HG02870 (cell line): ENCODE results near the gene HEATR9.
A peak's percentile ranks its signal among the peaks of the same experiment; 100 is the strongest.

ENCODE experiments used
- ATAC-seq: cut with Tn5 transposase; IDR thresholded peaks from one replicate; pipeline ENCODE4 v1.9.1; 2021; ENCODE audit warnings: mild to moderate bottlenecking, moderate library complexity; ENCODE audit not compliant: unreplicated experiment

Gene HEATR9

DNA sequence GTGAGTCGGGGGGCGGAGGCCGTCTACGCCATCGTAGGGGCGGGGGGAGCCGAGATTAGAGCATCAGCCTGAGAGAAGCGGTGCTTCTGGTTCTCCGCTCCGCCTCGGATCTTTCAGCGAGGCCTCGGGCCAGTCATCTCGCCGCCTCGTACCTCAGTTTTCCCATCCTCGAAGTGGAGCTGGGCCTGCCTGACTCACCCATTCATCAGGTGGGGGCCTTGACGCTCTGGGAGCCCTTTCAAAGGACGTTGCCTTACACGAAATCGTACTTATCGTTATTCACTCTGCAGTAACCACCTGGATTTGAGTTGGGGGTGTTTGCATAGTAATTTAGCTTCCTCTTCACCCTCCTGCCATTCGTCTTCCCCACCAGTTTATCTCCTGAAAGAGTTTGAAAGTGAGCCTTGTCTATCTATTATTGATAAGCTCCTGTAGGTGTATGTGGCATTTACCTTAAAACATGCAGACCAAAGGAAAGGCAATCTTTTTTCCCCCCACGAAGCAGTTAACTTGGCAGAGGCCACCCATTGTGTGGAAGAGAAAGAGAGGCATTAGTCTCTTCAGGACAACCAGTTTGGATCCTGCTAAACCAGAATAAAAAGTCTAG is 58.7 kb downstream of the HEATR9 start:
- no peak for ATAC-seq

DNA sequence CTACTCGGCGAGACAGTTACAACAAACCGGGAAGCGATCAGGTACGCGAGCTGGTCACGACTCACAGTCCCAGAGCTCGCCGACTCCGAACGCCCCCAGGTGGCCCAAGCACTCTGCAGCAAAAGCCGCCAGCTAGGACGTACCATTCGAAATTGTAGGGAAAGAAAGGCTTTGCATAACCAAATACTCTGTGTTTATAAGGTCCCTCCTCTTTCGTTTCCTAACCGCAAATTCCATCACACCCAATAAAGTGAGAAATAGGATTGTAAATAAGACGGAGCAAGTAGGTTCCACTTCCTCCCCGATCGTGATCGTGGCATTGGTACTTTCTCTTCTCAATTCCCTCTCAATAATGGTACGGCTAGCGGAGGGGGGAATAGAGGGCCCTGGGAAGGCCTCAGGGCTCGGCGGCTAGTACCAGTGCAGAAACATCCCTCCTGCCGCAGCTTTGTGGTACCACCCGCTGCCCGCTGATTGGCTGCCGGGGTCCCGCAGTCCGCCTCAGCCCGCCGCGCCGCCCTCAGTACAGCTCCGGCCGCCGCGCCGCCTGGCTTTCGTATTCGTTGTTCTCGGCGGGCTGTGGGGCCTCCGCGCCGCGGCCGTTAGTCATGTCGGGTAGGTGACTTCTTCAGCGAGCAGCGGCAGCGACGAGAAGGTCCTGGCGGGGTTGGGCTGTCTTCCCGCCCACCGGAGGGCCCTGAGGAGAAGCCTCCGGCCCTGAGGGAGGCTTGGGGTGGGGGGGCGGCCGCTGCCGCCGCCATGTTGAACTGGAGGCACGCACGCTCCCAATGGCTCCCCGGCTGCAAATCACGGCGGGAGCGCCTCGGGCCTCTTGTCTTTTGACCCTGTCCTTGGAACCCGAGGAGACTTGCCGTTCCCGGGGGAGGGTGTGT is 59.5 kb downstream of the HEATR9 start, which contains the start of gene TAF15:
Gene TAF15 (plus strand): TSS at position 523 of the 893 bp plus-strand sequence. CDS start 86 bp downstream, at position 609.
- ATAC-seq = peak; percentile 90

DNA sequence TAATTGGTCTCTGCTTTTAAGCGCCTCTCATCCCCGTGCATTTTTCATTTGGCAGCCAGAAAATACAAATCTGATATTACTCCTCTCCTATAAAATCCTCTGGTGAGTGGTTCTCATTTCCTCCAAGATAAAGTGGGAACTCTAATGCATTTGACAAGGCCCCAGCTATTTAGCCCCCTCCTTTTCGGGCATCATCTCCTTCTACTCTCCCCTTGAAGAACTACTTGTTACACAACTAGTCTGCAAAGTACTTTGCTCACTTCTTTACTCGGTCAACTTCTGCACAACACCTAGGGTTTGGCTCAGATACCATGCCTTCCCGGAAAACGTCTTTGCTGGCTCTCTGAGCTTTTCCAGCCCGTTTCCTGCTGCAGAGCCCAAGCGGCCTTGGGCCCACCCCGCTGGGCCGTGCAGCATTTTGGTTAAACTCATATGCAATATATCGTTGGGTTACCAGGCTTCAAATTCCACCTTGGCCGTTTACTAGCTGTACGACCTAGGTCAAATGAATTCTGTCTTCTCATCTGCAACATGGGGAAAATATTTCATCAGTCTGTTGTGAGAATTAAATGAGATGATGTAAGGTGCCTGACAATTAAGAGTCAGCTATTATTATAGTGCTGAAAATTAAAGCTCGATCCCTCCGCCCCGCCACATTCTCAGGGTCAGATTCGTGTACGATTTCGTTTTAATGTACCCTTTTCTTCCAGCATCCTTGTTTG is 60.3 kb downstream of the HEATR9 start:
- no peak for ATAC-seq

DNA sequence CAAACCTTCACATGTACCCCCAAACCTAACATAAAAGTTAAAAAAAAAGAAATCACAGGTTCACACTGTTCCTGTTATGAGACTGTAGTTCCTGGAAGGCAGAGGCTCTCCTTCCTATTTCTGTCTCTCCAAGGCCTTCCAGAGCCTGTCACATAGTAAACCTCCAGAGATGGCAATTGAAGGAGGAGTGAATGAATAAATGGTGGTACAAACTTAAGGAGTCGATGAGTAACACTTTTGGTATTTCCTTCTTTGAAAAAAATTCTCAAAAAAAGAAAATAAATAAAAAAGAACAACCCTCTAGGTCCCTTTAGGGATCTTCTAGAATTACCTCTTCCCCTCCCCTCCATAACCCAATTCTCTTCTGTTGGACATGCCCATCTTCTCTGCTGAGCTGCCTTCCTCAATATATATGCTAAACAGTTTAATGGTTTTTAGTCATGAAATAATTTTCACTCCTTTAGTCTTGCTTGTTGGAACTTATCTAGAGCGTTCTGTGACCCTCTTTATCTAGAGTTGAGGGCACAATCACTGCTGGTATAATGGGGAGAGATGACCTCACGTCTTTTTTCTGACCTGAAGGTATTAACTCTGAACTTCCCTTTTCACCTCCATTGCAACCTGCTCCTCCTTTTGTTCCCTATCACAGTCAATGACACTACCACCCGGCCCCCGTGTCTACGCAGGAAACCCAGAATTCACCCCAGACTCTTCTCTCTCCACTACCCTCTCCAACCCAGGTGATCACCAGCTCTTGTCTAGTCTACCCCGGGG is 61.1 kb downstream of the HEATR9 start:
- ATAC-seq = no peak
